Hippocampal formation (tissue), 2 donors: ENCODE results near the gene CAPS.
"Not testable (repeated sequence)": the region's sequence is repeated elsewhere in the genome, so short reads cannot be mapped to it uniquely, and the experiment has no call there.

Experiments
- DNase-seq, 2 donors: peaks; one replicate each; lab custom pipeline; 2025; lab: John Stamatoyannopoulos, UW

Gene CAPS

DNA sequence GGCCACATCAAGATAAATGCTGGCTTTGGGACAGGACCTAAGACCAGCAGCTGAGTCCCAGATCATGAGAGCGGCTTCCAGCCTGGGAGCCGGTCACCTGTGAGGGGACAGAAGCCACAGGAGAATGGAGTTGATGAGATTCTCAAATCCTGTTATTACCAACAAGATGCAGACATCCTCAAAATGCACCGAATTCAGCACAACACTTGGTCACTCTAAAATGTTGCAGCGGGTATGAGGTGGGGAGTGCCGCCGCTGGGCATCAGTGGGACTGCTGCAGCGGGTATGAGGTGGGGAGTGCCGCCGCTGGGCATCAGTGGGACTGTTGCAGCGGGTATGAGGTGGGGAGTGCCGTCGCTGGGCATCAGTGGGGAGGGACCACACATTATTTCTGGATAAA lies 42.7 kb downstream of the CAPS start:
- DNase-seq: no peak

DNA sequence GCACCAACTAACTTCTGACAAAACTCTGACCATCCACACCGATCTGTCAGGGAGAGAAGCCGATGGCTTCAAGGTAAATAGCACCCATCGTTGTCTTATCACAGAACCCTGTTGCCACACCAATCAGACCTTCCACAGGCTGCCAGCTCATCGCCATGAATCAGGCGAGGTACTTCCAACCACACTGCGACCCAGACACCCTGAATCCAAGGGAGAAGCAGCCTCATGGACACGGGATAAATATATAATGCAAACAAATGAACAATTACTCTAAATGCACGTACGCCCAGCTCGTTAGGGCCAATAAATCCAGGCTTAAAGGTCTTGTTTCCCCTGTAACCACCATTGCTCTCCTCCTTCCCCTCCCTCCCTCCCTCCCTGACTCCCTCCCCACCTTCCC lies 43.1 kb downstream of the CAPS start:
- no peak for DNase-seq

DNA sequence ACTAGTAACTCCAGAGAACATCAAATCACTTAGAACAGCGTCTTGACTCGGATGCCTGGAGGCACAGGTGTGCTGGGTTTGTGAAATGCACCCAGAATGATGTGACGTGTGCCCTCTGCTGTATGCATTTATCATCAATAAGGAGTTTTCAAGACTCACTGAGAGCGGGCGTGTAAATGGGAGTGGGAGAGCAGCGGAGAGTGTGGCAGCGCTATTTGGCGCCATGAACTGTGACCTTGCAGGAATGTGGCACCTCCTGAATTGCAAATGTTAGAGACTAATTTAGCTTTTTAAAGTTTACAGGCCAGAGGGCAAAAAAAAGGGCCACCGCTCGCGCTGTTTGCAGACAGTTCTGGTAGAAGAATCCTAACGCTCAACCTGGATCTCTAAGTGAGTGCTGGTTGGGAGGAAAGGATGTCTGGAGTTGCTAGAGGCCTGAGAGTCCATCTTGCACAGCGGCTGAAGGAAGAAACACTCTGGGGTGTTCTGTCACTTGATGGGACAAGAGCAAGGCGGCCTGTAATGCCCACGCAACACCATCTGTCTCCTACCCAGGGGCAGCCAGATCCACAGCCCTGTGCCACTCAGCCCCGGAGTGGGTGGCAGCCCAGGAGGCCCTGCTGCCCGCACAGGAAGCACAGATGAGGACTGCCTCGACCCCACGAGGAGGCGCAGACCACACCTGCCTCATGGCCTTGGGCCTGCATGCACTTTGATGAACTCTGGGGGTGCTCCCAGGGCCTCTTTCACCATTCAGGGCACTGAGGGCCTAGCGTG lies 44.2 kb downstream of the CAPS start:
- no peak for DNase-seq

DNA sequence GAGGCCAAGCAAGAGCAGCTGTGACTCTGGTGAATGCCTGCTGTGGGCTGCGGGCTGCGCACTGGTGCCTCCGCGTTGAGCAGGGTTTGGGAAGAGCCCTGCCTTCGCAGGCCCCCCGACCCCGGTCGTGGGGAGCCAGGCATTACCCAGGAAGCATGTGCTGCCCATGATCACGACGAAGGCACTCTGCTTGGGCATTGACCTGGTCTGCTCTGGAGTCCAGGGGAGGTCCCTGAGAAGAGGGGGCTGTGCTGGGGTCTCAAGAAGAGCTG lies 44.7 kb downstream of the CAPS start:
- no peak for DNase-seq

- DNase-seq: no peak
Measured at GRCh38 chr19:5959260-5960004, 45.4 kb downstream of the CAPS start.

DNA sequence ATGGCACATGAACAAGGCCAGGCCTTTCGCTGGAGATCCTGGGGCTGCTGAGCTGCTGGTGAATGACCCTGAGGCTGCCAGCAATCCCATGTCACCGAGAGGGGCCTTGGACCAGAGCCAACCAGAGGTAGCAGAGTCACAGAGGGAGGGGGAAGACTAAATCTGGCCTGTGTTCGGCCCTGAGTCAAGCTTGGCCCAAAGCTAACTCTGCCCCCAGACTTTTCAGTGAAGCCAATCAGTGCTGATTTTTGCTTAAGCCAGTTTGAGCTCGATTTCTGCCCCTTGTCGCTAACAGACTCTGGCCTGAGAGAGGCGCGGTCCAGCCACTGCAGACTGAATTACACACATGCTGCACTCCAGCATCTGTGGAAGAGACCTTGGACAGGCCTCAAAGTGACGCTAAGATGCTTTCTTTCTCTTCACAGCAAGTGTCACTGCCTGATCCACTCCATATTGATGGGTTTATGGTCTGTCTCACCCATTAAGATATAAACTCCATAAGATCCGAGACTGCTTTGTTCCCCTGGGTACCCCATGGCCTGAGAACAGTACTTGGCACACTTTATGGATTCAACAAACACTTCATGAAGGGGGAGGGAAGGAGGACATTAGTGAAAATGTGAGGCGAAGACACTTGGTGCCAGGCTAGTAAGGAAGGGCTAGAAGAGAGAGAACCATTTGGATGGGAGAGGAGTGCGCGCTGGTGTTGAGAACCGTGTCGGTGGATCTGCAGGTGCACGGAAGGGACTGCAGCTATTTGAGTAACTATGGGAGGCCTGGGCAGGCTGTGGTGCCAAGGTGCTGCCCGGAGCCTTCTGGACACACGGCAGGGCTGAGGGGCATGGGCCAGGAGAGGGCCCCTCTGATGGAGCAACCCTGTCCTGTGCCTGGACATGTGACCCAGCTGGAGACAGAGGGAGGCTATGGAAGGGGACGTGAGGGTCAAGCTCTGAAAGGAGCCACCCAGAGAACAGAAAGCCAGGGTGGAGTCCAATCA lies 46.2 kb downstream of the CAPS start:
- peak in 1 of 2 donors; percentile 33 for DNase-seq

GRCh38 chr19:5961641-5961968 lies 47.6 kb downstream of the CAPS start:
- not testable (repeated sequence) for DNase-seq

DNA sequence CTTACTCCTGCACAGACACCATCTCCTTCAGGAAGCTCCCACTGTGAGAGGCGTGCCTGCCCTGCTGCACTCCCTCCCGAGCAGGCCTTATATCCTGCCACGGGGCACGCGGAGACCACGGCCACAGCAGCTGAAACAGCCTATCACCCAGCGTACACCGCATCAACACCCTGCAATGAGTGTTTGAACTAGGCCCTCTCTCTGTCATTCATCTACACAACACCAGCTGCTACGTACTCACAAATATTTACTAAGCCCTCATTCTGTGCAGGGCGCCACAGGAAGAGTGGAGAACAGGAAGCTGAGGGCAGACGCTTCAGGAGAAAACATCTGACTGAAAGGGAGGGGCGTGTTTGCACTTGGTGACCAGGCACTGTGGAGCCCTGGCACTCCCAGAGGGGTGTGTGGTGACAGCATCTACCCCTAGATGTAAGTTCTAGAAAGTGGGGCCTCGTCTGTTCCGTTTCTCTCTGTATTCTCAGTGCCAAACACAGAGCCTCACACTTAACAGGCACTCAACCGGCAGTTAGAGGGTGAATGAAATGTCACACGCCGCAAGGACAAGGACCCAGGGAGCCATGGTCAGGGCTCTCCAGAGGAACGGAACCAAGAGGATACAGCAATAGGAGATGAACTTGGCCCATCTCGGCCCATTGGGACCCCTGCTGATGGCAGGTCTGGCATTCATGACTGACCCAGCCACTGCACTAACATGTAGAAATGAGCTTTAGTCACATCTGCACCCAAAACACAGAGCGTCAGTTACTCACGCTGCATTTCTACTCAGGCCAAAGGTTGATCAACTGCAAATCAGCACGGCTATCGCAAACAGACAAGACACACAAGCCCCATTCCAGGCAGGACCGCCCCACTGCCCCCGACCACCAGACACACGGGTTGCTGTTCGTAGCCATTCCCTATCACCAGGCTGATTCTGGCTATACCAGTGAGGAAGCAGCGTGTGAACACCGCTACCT lies 48.2 kb downstream of the CAPS start:
- peak in 1 of 2 donors; percentile 41 for DNase-seq

GRCh38 chr19:5963259-5963658 lies 49.2 kb downstream of the CAPS start:
- not testable (repeated sequence) for DNase-seq

DNA sequence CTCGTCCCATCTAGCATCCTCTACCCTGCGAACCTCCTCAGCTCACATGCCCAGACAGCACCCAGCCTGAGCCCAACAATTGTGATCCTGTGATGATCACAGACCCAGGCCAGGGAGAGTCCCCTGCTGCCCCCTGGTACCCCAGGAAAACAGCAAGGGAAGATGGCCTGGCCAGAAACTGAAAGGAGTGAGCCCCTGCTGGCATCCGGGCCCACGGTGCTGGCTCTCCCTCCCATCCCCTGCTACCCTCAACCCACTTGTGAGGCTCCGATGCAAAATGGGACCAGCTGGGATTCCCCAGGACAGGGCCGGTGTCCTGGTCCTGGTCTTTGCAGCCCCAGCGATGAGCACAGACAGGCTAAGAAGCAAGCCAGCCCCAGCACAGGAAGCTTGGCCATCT lies 49.8 kb downstream of the CAPS start:
- DNase-seq: no peak

DNA sequence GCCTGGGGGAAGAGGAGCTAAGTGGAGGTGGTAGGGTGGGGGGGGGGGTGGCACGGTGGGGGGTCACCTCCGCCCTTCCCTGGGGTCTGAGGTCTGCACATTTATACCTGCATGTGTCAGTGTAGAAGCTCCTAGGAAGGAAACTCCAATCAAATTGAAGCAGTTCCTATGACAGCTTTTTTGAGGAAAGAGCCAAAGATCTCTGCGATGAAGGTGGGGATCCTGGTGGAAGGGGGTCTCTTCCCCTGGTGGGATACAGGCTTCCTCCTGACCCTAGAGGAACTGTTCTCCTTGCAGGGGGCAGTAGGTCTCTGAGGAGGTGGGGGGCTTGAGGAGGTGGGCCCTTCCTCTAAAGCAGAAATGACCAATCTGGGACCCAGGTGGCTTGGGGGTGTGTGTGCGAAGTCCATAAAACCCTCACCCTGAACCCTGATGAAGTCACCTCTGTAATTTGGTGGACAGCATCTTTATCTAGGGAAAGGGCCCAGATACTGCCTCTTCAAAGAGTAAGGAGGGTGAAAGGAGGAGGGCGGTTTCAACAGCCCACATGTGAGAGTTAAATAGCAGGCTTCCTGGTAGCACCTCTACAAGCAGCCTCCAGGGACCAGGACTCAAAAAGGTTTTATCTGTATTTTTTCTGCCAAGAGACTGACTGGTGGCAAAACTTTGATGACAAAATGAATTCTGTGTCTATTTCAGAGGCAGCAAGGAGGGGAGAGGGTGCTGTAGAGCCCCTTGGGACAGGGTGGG lies 50.9 kb downstream of the CAPS start:
- no peak for DNase-seq
